ENCODE data around the gene GRK5. TPM values are rescaled to one million over a fixed set of nuclear protein-coding genes. Genes with fewer than 3 reads are reported as not detected.

The GRK5 gene
- total and polyA plus RNA-seq, 5 donors from 2014 or later: 5.1 to 46.4 (median 14.5) TPM

- Mint-ChIP-seq H3K4me3 (no peak overlapping the region), H3K36me3 (peaks cover 19% of the 10 kb centered on the region), H3K4me1 (peaks cover 8 to 17% (median 14%) of the 10 kb centered on the region in 4 donors), H3K27me3 (no peaks in the 10 kb centered on the region), H3K9me3 (peaks cover 0 to 1% (median 0%) of the 10 kb centered on the region in 7 donors), H3K27ac (peak overlapping the region in 2 of 3 donors; percentile 77 to 82)
- Histone ChIP-seq H3K4me3 (ENCODE audit: low read depth, low read length) (no peak overlapping the region), H3K36me3 (ENCODE audit: control insufficient read depth, insufficient read depth, low read length) (peaks cover 22% of the 10 kb centered on the region), H3K27me3 (ENCODE audit: control insufficient read depth, insufficient read depth, low read length) (no peaks in the 10 kb centered on the region), H3K9me3 (ENCODE audit: control insufficient read depth in 2 of 2, low read length in 2 of 2) (no peaks in the 10 kb centered on the region), H3K4me1 (ENCODE audit: control insufficient read depth, insufficient read depth, low read length, poor library complexity, severe bottlenecking) (no peaks in the 10 kb centered on the region), H3K27ac (ENCODE audit: insufficient read depth, low read length, poor library complexity, severe bottlenecking) (no peak overlapping the region)
- peak in 1 of 3 donors; percentile 47 for DNase-seq
- peak; percentile 83 to 88 for ATAC-seq (ENCODE audit: low read depth in 2 of 2)
These were observed 125.9 kb downstream of the GRK5 start for GRCh38 chr10:119333146-119333792.

GRCh38 chr10:119335671-119336353 is 128.4 kb downstream of the GRK5 start:
- Mint-ChIP-seq H3K4me3 (no peak overlapping the region), H3K4me1 (peaks cover 14 to 21% (median 20%) of the 10 kb centered on the region in 4 donors)
- ATAC-seq (ENCODE audit: low read depth in 2 of 2): no peak

GRCh38 chr10:119336599-119336998 is 129.2 kb downstream of the GRK5 start:
- ATAC-seq (ENCODE audit: low read depth in 2 of 2): no peak
- Histone ChIP-seq H3K4me3 (ENCODE audit: low read depth, low read length) (no peak overlapping the region), H3K4me1 (ENCODE audit: control insufficient read depth, insufficient read depth, low read length, poor library complexity, severe bottlenecking) (no peaks in the 10 kb centered on the region), H3K27me3 (ENCODE audit: control insufficient read depth, insufficient read depth, low read length) (no peaks in the 10 kb centered on the region), H3K9me3 (ENCODE audit: control insufficient read depth in 2 of 2, low read length in 2 of 2) (no peaks in the 10 kb centered on the region), H3K27ac (ENCODE audit: insufficient read depth, low read length, poor library complexity, severe bottlenecking) (no peak overlapping the region), H3K36me3 (ENCODE audit: control insufficient read depth, insufficient read depth, low read length) (peaks cover 18% of the 10 kb centered on the region)
- H3K9me3 Mint-ChIP-seq: peaks cover 0 to 1% (median 0%) of the 10 kb centered on the region in 7 donors
- DNase-seq: no peak
- peaks cover 29% of the 10 kb centered on the region for H3K36me3 Mint-ChIP-seq
- H3K27ac Mint-ChIP-seq: peak overlapping the region in 1 of 3 donors; percentile 46
- H3K4me3 Mint-ChIP-seq: no peak overlapping the region
- H3K27me3 Mint-ChIP-seq: no peaks in the 10 kb centered on the region
- H3K4me1 Mint-ChIP-seq: peaks cover 14 to 29% (median 28%) of the 10 kb centered on the region in 4 donors

More at GRCh38 chr10:119335671-119336353, 128.4 kb downstream of the GRK5 start:
- peaks cover 18% of the 10 kb centered on the region for H3K36me3 ChIP-seq (ENCODE audit: control insufficient read depth, insufficient read depth, low read length)
- Mint-ChIP-seq H3K27me3 (no peaks in the 10 kb centered on the region), H3K27ac (no peak overlapping the region), H3K9me3 (peaks cover 0 to 1% (median 0%) of the 10 kb centered on the region in 7 donors), H3K36me3 (peaks cover 22% of the 10 kb centered on the region)
- H3K4me1 ChIP-seq (ENCODE audit: control insufficient read depth, insufficient read depth, low read length, poor library complexity, severe bottlenecking): no peaks in the 10 kb centered on the region
- no peak overlapping the region for H3K27ac ChIP-seq (ENCODE audit: insufficient read depth, low read length, poor library complexity, severe bottlenecking)
- DNase-seq: no peak
- no peak overlapping the region for H3K4me3 ChIP-seq (ENCODE audit: low read depth, low read length)
- H3K27me3 ChIP-seq (ENCODE audit: control insufficient read depth, insufficient read depth, low read length): no peaks in the 10 kb centered on the region
- H3K9me3 ChIP-seq (ENCODE audit: control insufficient read depth in 2 of 2, low read length in 2 of 2): no peaks in the 10 kb centered on the region

- DNase-seq: no peak
- Histone ChIP-seq H3K4me3 (ENCODE audit: low read depth, low read length) (no peak overlapping the region), H3K27ac (ENCODE audit: insufficient read depth, low read length, poor library complexity, severe bottlenecking) (no peak overlapping the region), H3K36me3 (ENCODE audit: control insufficient read depth, insufficient read depth, low read length) (peaks cover 18% of the 10 kb centered on the region), H3K4me1 (ENCODE audit: control insufficient read depth, insufficient read depth, low read length, poor library complexity, severe bottlenecking) (no peaks in the 10 kb centered on the region), H3K9me3 (ENCODE audit: control insufficient read depth in 2 of 2, low read length in 2 of 2) (no peaks in the 10 kb centered on the region), H3K27me3 (ENCODE audit: control insufficient read depth, insufficient read depth, low read length) (no peaks in the 10 kb centered on the region)
- ATAC-seq (ENCODE audit: low read depth in 2 of 2): no peak
- Mint-ChIP-seq H3K27ac (no peak overlapping the region), H3K9me3 (peaks cover 0 to 1% (median 0%) of the 10 kb centered on the region in 7 donors), H3K4me1 (peaks cover 14 to 30% (median 29%) of the 10 kb centered on the region in 4 donors), H3K27me3 (no peaks in the 10 kb centered on the region), H3K4me3 (no peak overlapping the region), H3K36me3 (peaks cover 29% of the 10 kb centered on the region)
These were observed 129.9 kb downstream of the GRK5 start for GRCh38 chr10:119337223-119337622.

GRCh38 chr10:119337796-119338432 is 130.5 kb downstream of the GRK5 start:
- no peaks in the 10 kb centered on the region for H3K4me1 ChIP-seq (ENCODE audit: control insufficient read depth, insufficient read depth, low read length, poor library complexity, severe bottlenecking)
- no peak overlapping the region for H3K4me3 ChIP-seq (ENCODE audit: low read depth, low read length)
- ATAC-seq (ENCODE audit: low read depth in 2 of 2) (no peak), DNase-seq (no peak)
- Mint-ChIP-seq H3K36me3 (peaks cover 29% of the 10 kb centered on the region), H3K9me3 (peaks cover 0 to 1% (median 0%) of the 10 kb centered on the region in 7 donors), H3K4me3 (no peak overlapping the region), H3K4me1 (peaks cover 10 to 32% (median 28%) of the 10 kb centered on the region in 4 donors), H3K27me3 (no peaks in the 10 kb centered on the region), H3K27ac (peak overlapping the region in 2 of 3 donors; percentile 31 to 48)
- H3K9me3 ChIP-seq (ENCODE audit: control insufficient read depth in 2 of 2, low read length in 2 of 2): no peaks in the 10 kb centered on the region
- no peak overlapping the region for H3K27ac ChIP-seq (ENCODE audit: insufficient read depth, low read length, poor library complexity, severe bottlenecking)
- no peaks in the 10 kb centered on the region for H3K27me3 ChIP-seq (ENCODE audit: control insufficient read depth, insufficient read depth, low read length)
- H3K36me3 ChIP-seq (ENCODE audit: control insufficient read depth, insufficient read depth, low read length): peaks cover 16% of the 10 kb centered on the region

GRCh38 chr10:119339109-119339508 is 131.7 kb downstream of the GRK5 start:
- no peaks in the 10 kb centered on the region for H3K27me3 Mint-ChIP-seq

GRCh38 chr10:119340893-119341458 is 133.6 kb downstream of the GRK5 start:
- Mint-ChIP-seq H3K9me3 (no peaks in the 10 kb centered on the region), H3K4me3 (peak overlapping the region in 1 of 4 donors; percentile 21), H3K27ac (peak overlapping the region in 2 of 3 donors; percentile 67 to 81), H3K4me1 (peaks cover 14 to 49% (median 37%) of the 10 kb centered on the region in 4 donors), H3K36me3 (peaks cover 38% of the 10 kb centered on the region), H3K27me3 (no peaks in the 10 kb centered on the region)
- no peaks in the 10 kb centered on the region for H3K9me3 ChIP-seq (ENCODE audit: control insufficient read depth in 2 of 2, low read length in 2 of 2)
- peaks cover 6% of the 10 kb centered on the region for H3K36me3 ChIP-seq (ENCODE audit: control insufficient read depth, insufficient read depth, low read length)
- H3K27me3 ChIP-seq (ENCODE audit: control insufficient read depth, insufficient read depth, low read length): no peaks in the 10 kb centered on the region
- no peaks in the 10 kb centered on the region for H3K4me1 ChIP-seq (ENCODE audit: control insufficient read depth, insufficient read depth, low read length, poor library complexity, severe bottlenecking)
- H3K4me3 ChIP-seq (ENCODE audit: low read depth, low read length): no peak overlapping the region
- ATAC-seq (ENCODE audit: low read depth in 2 of 2): no peak
- H3K27ac ChIP-seq (ENCODE audit: insufficient read depth, low read length, poor library complexity, severe bottlenecking): no peak overlapping the region
- no peak for DNase-seq

More at GRCh38 chr10:119339109-119339508, 131.7 kb downstream of the GRK5 start:
- no peaks in the 10 kb centered on the region for H3K27me3 ChIP-seq (ENCODE audit: control insufficient read depth, insufficient read depth, low read length)
- Mint-ChIP-seq H3K36me3 (peaks cover 31% of the 10 kb centered on the region), H3K4me3 (no peak overlapping the region), H3K4me1 (peaks cover 9 to 38% (median 31%) of the 10 kb centered on the region in 4 donors), H3K27ac (no peak overlapping the region), H3K9me3 (no peaks in the 10 kb centered on the region)
- ATAC-seq (ENCODE audit: low read depth in 2 of 2): no peak
- no peaks in the 10 kb centered on the region for H3K9me3 ChIP-seq (ENCODE audit: control insufficient read depth in 2 of 2, low read length in 2 of 2)
- H3K27ac ChIP-seq (ENCODE audit: insufficient read depth, low read length, poor library complexity, severe bottlenecking): no peak overlapping the region
- H3K36me3 ChIP-seq (ENCODE audit: control insufficient read depth, insufficient read depth, low read length): peaks cover 6% of the 10 kb centered on the region
- no peak overlapping the region for H3K4me3 ChIP-seq (ENCODE audit: low read depth, low read length)
- H3K4me1 ChIP-seq (ENCODE audit: control insufficient read depth, insufficient read depth, low read length, poor library complexity, severe bottlenecking): no peaks in the 10 kb centered on the region
- DNase-seq: no peak

Data from CD4-positive, CD25-positive, alpha-beta regulatory T cell (primary cell).